GM11168 (cell line): ENCODE data around the gene B4GALT4.
"Not testable (repeated sequence)": the region's sequence is repeated elsewhere in the genome, so short reads cannot be mapped to it uniquely, and the experiment has no call there.

Source experiments
- in situ Hi-C: fragments of 300-500 bp; cut with MboI; formaldehyde crosslinking; loops from one replicate; pipeline ENCODE4 v1.12.0; 2022; ENCODE audit warnings: low sequenced_read_pairs; ENCODE audit not compliant: unreplicated experiment

B4GALT4 gene

GRCh38 chr3:119207512-119207875 lies 33.2 kb downstream of the B4GALT4 start:
- in situ Hi-C loops = no loop called here

- in situ Hi-C loops = no loop called here
Measured at GRCh38 chr3:119206611-119207511, 33.8 kb downstream of the B4GALT4 start.

GRCh38 chr3:119205685-119206084 lies 35.0 kb downstream of the B4GALT4 start:
- in situ Hi-C loops = no loop called here

GRCh38 chr3:119205209-119205608 lies 35.5 kb downstream of the B4GALT4 start:
- in situ Hi-C loops = no loop called here

GRCh38 chr3:119195911-119196310 lies 44.8 kb downstream of the B4GALT4 start:
- in situ Hi-C loops = no loop called here

GRCh38 chr3:119195151-119195476 lies 45.6 kb downstream of the B4GALT4 start:
- in situ Hi-C loops = no loop called here

- in situ Hi-C loops = no loop called here
Measured at GRCh38 chr3:119194237-119195150, 46.2 kb downstream of the B4GALT4 start.

GRCh38 chr3:119191800-119192199 lies 48.9 kb downstream of the B4GALT4 start:
- in situ Hi-C loops = no loop called here

GRCh38 chr3:119187266-119187665 lies 53.4 kb downstream of the B4GALT4 start:
- in situ Hi-C loops = no loop called here

- in situ Hi-C loops = no loop called here
Measured at GRCh38 chr3:119184796-119185570, 55.7 kb downstream of the B4GALT4 start.

- in situ Hi-C loops = no loop called here
Measured at GRCh38 chr3:119184111-119184510, 56.6 kb downstream of the B4GALT4 start.

GRCh38 chr3:119181765-119182164 lies 58.9 kb downstream of the B4GALT4 start:
- in situ Hi-C loops = no loop called here

- in situ Hi-C loops = no loop called here
Measured at GRCh38 chr3:119177321-119177720, 63.4 kb downstream of the B4GALT4 start.

- in situ Hi-C loops = no loop called here
Measured at GRCh38 chr3:119176778-119177177, 63.9 kb downstream of the B4GALT4 start.

- in situ Hi-C loops = no loop called here
Measured at GRCh38 chr3:119175872-119176756, 64.6 kb downstream of the B4GALT4 start.

- in situ Hi-C loops = no loop called here
Measured at GRCh38 chr3:119173325-119173724, 67.4 kb downstream of the B4GALT4 start, which contains the start of gene UPK1B. Gene UPK1B, plus strand, starts transcription at chr3:119173598. Its CDS starts 13,144 bp downstream, at chr3:119186742.

GRCh38 chr3:119170821-119171220 lies 69.9 kb downstream of the B4GALT4 start:
- in situ Hi-C loops = no loop called here

GRCh38 chr3:119164745-119165144 lies 75.9 kb downstream of the B4GALT4 start:
- in situ Hi-C loops = not testable (repeated sequence)
